ENCODE measurements around the gene ABCA6. TPM values are rescaled to one million over a fixed set of nuclear protein-coding genes. Genes with fewer than 3 reads are reported as not detected.

The ABCA6 gene
- total RNA-seq, 2 experiments from 2014 or later, result 5.2 to 26.5 TPM

DNA sequence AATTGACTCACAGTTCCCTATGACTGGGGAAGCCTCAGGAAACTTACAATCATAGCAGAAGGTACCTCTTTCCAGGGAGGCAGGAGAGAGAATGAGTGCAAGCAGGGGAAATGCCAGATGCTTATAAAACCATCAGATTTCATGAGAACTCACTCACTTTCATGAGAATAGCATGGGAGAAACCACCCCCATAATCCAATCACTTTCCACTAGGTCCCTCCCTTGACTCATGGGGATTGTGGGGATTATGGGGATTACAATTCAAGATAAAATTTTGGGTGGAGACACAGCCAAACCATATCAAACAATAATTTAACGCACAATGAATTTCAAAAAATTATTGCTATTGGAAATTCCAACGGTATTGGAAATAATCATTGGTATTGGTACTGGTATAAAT, 96.0 kb downstream of the ABCA6 start:
- Histone ChIP-seq H3K9me3 (ENCODE audit: low read length) (no peaks in the 10 kb centered on the region), H3K27ac (ENCODE audit: low read depth, low read length, poor library complexity, severe bottlenecking) (no peak overlapping the region), H3K9me2 (ENCODE audit: insufficient read depth, low read length) (no peaks in the 10 kb centered on the region), H3K4me1 (ENCODE audit: insufficient read depth, low read length, poor library complexity, severe bottlenecking) (no peaks in the 10 kb centered on the region), H3K4me2 (ENCODE audit: low read length) (no peak overlapping the region), H3K79me2 (ENCODE audit: insufficient read depth, low read depth, low read length) (no peaks in the 10 kb centered on the region), H2AFZ (ENCODE audit: low read length) (no peak overlapping the region), H3K4me3 (ENCODE audit: low read depth, low read length, poor library complexity, severe bottlenecking) (no peak overlapping the region), H3K36me3 (ENCODE audit: insufficient read depth, low read length) (no peaks in the 10 kb centered on the region), H4K20me1 (ENCODE audit: insufficient read depth, low read length) (no peaks in the 10 kb centered on the region)
- POLR2A ChIA-PET, result no interaction called here
- TF ChIP-seq EZH2phosphoT487 (IDR thresholded peaks at IDR 0.05; ENCODE audit: borderline replicate concordance, low read depth, low read length) (no peak), CTCF (conservative IDR thresholded peaks at IDR 0.05; ENCODE audit: low read length) (no peak)
- BruUV-seq (replicated peaks), result no TSS peak
- CTCF ChIA-PET (ENCODE audit: unreplicated experiment), result no interaction called here
- DNase-seq (ENCODE audit: low spot score), result no peak
- intact Hi-C loops (cut with micrococcal nuclease; ENCODE audit: unreplicated experiment), result no loop called here

DNA sequence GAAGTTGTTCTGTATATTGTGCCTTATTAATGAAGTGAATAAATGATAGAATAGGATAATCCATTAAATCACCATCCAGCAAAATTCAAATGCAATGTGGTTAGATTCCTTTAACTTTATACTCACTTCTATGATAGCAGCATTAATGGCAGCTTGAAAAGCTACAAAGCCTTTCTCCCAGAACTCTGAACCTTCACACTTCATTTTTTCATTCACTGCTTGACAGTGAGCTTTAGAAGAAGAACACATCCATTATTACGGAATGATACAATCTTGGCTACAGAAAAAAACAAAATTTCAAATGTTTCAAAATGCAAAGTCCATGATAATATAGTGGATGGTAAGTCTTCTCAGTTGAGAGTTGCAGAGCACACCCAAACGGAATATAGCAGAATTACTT, 97.3 kb downstream of the ABCA6 start:
- H3K79me2 ChIP-seq (ENCODE audit: insufficient read depth, low read depth, low read length), result no peaks in the 10 kb centered on the region
- H3K27ac ChIP-seq (ENCODE audit: low read depth, low read length, poor library complexity, severe bottlenecking), result no peak overlapping the region
- no peaks in the 10 kb centered on the region for H3K9me3 ChIP-seq (ENCODE audit: low read length)
- H3K4me3 ChIP-seq (ENCODE audit: low read depth, low read length, poor library complexity, severe bottlenecking), result no peak overlapping the region
- H3K4me1 ChIP-seq (ENCODE audit: insufficient read depth, low read length, poor library complexity, severe bottlenecking), result no peaks in the 10 kb centered on the region
- H3K9me2 ChIP-seq (ENCODE audit: insufficient read depth, low read length), result no peaks in the 10 kb centered on the region
- H3K36me3 ChIP-seq (ENCODE audit: insufficient read depth, low read length), result no peaks in the 10 kb centered on the region
- ChIA-PET CTCF (ENCODE audit: unreplicated experiment) (no interaction called here), POLR2A (interaction anchor here (0.6 to 1.2 kb wide), 6 partner anchors 9 to 430 kb away, joined by 3 to 4 read pairs (median 3); no protein-coding TSS in a partner anchor)
- DNase-seq (ENCODE audit: low spot score), result no peak
- no TSS peak for BruUV-seq (replicated peaks)
- no peak overlapping the region for H3K4me2 ChIP-seq (ENCODE audit: low read length)
- H2AFZ ChIP-seq (ENCODE audit: low read length), result no peak overlapping the region
- intact Hi-C loops (cut with micrococcal nuclease; ENCODE audit: unreplicated experiment), result no loop called here
- TF ChIP-seq EZH2phosphoT487 (IDR thresholded peaks at IDR 0.05; ENCODE audit: borderline replicate concordance, low read depth, low read length), result no peak
- TF ChIP-seq CTCF (conservative IDR thresholded peaks at IDR 0.05; ENCODE audit: low read length), result no peak
- no peaks in the 10 kb centered on the region for H4K20me1 ChIP-seq (ENCODE audit: insufficient read depth, low read length)

GRCh38 chr17:69043098-69043734, 98.5 kb downstream of the ABCA6 start:
- CTCF ChIA-PET (ENCODE audit: unreplicated experiment), result no interaction called here

More at GRCh38 chr17:69043098-69043734, 98.5 kb downstream of the ABCA6 start:
- Histone ChIP-seq H4K20me1 (ENCODE audit: insufficient read depth, low read length) (no peaks in the 10 kb centered on the region), H3K4me3 (ENCODE audit: low read depth, low read length, poor library complexity, severe bottlenecking) (no peak overlapping the region), H3K4me1 (ENCODE audit: insufficient read depth, low read length, poor library complexity, severe bottlenecking) (no peaks in the 10 kb centered on the region), H2AFZ (ENCODE audit: low read length) (no peak overlapping the region), H3K36me3 (ENCODE audit: insufficient read depth, low read length) (no peaks in the 10 kb centered on the region), H3K9me3 (ENCODE audit: low read length) (no peaks in the 10 kb centered on the region), H3K27ac (ENCODE audit: low read depth, low read length, poor library complexity, severe bottlenecking) (no peak overlapping the region), H3K79me2 (ENCODE audit: insufficient read depth, low read depth, low read length) (no peaks in the 10 kb centered on the region), H3K9me2 (ENCODE audit: insufficient read depth, low read length) (no peaks in the 10 kb centered on the region), H3K4me2 (ENCODE audit: low read length) (no peak overlapping the region)
- TF ChIP-seq EZH2phosphoT487 (IDR thresholded peaks at IDR 0.05; ENCODE audit: borderline replicate concordance, low read depth, low read length), result no peak
- TF ChIP-seq CTCF (conservative IDR thresholded peaks at IDR 0.05; ENCODE audit: low read length), result no peak
- no TSS peak for BruUV-seq (replicated peaks)
- POLR2A ChIA-PET, result interaction anchor here (0.6 kb wide), 1 partner anchor 271 kb away, joined by 5 read pairs; no protein-coding TSS in a partner anchor
- no peak for DNase-seq (ENCODE audit: low spot score)
- intact Hi-C loops (cut with micrococcal nuclease; ENCODE audit: unreplicated experiment), result no loop called here
